H1 (cell line): ENCODE data around the gene ELANE. TPM values are rescaled to one million over a fixed set of nuclear protein-coding genes. Genes with fewer than 3 reads are reported as not detected.

ENCODE experiments used
- CTCF ChIA-PET: fragments of 300-600 bp; sonication (Branson Sonifier 250); formaldehyde crosslinking; loops from one replicate; lab custom pipeline; 2021; ENCODE audit not compliant: partially characterized antibody; lab: Charles Lee
- POLR2A ChIA-PET: fragments of 300-600 bp; sonication (Branson Sonifier 250); formaldehyde crosslinking; loops from one replicate; lab custom pipeline; 2021; ENCODE audit warnings: inconsistent platforms; ENCODE audit not compliant: partially characterized antibody; lab: Charles Lee
- DNase-seq, 2 experiments: peaks; one replicate each; pipeline versions ENCODE4 v3.0.0 to v3.0.0-alpha.2; 2010 to 2022; ENCODE audit warnings: low spot score in 2 of 2, low read depth in 1 of 2, mixed read lengths in 1 of 2
- FAIRE-seq: peaks from 2 replicates; lab custom pipeline; 2011; peaks lifted over from hg19 to GRCh38; lab: Jason Lieb, UNC
- H2AFZ ChIP-seq: 2 replicates; pipeline ENCODE4 v1.8.1; 2012; ENCODE audit warnings: low read length, inconsistent platforms
- H2AK5ac ChIP-seq: 2 replicates; pipeline ENCODE4 v1.6.1; 2013; ENCODE audit warnings: low read depth, low read length
- H2BK120ac ChIP-seq: replicated peaks from 2 replicates; pipeline ENCODE3; 2013; ENCODE audit warnings: low read depth, low read length, inconsistent platforms
- H2BK12ac ChIP-seq: 2 replicates; pipeline ENCODE4 v1.6.1; 2013; ENCODE audit warnings: low read depth, low read length
- H2BK15ac ChIP-seq: 2 replicates; pipeline ENCODE4 v1.6.1; 2013; ENCODE audit warnings: low read length
- H2BK20ac ChIP-seq: 2 replicates; pipeline ENCODE4 v1.6.1; 2013; ENCODE audit warnings: low read length
- H2BK5ac ChIP-seq: 2 replicates; pipeline ENCODE4 v1.6.1; 2013; ENCODE audit warnings: low read depth, low read length
- H3K14ac ChIP-seq: 2 replicates; pipeline ENCODE4 v1.6.1; 2013; ENCODE audit warnings: inconsistent platforms; ENCODE audit not compliant: insufficient read length
- H3K18ac ChIP-seq: 2 replicates; pipeline ENCODE4 v1.6.1; 2013; ENCODE audit warnings: low read length; ENCODE audit errors: extremely low read depth
- H3K23ac ChIP-seq: 2 replicates; pipeline ENCODE4 v1.6.1; 2013; ENCODE audit warnings: inconsistent platforms; ENCODE audit not compliant: insufficient read length
- H3K23me2 ChIP-seq: 2 replicates; pipeline ENCODE4 v1.6.1; 2013; ENCODE audit warnings: low read depth, low read length
- H3K27ac ChIP-seq: 2 replicates; pipeline ENCODE4 v1.6.1; 2011; ENCODE audit warnings: low read depth, low read length, inconsistent platforms
- H3K27me3 ChIP-seq, 4 experiments: replicated peaks in 1 of 4; 1 replicate in 1 of 4; 2 replicates in 3 of 4; pipeline versions ENCODE4 v1.6.1 to v1.8.1; 2011 to 2013; ENCODE audit warnings: low read length in 3 of 4, mild to moderate bottlenecking in 3 of 4, inconsistent platforms in 2 of 4, mixed read lengths in 2 of 4, moderate library complexity in 1 of 4; ENCODE audit not compliant: control insufficient read depth in 3 of 4, insufficient read depth in 3 of 4; ENCODE audit errors: extremely low read depth in 1 of 4
- H3K36me3 ChIP-seq, 4 experiments: 2 replicates each; pipeline versions ENCODE4 v1.6.1 to v1.8.1; 2011 to 2013; ENCODE audit warnings: mild to moderate bottlenecking in 4 of 4, low read length in 3 of 4, moderate library complexity in 2 of 4, control low read depth in 1 of 4, inconsistent platforms in 1 of 4; ENCODE audit not compliant: insufficient read depth in 4 of 4, control insufficient read depth in 2 of 4
- H3K4ac ChIP-seq: replicated peaks from 2 replicates; pipeline ENCODE3; 2013; ENCODE audit warnings: low read length, low read depth, mixed read lengths, inconsistent platforms; ENCODE audit not compliant: insufficient read length
- H3K4me1 ChIP-seq, 4 experiments: replicated peaks in 1 of 4; 1 replicate in 1 of 4; 2 replicates in 3 of 4; pipeline versions ENCODE4 v1.6.1 to v1.8.1; 2011 to 2013; ENCODE audit warnings: low read length in 3 of 4, inconsistent platforms in 2 of 4, mixed read lengths in 1 of 4; ENCODE audit not compliant: insufficient read depth in 4 of 4, control insufficient read depth in 3 of 4
- H3K4me2 ChIP-seq, 2 experiments: 2 replicates each; pipeline versions ENCODE4 v1.6.1 to v1.8.1; 2011 to 2013; ENCODE audit warnings: low read depth in 2 of 2, low read length in 2 of 2, control low read depth in 1 of 2, inconsistent platforms in 1 of 2, mild to moderate bottlenecking in 1 of 2; ENCODE audit not compliant: insufficient read depth in 1 of 2
- H3K4me3 ChIP-seq, 4 experiments: fragments of 200-600, 300-600 bp in 1 of 4; sonication (generic), shearing (Covaris generic), sonication (Bioruptor Twin) in 1 of 4; 2 replicates each; pipeline versions ENCODE4 v1.5.1 to v1.8.1; 2011 to 2016; ENCODE audit warnings: low read length in 4 of 4, low read depth in 3 of 4, control low read depth in 2 of 4, inconsistent platforms in 2 of 4, mild to moderate bottlenecking in 2 of 4, mixed read lengths in 1 of 4, moderate library complexity in 1 of 4; ENCODE audit not compliant: insufficient read depth in 2 of 4; ENCODE audit errors: extremely low read depth in 1 of 4
- H3K56ac ChIP-seq: replicated peaks from 2 replicates; pipeline ENCODE3; 2013; ENCODE audit warnings: low read depth, mild to moderate bottlenecking, mixed read lengths, low read length, inconsistent platforms; ENCODE audit not compliant: insufficient read length
- H3K79me1 ChIP-seq: 2 replicates; pipeline ENCODE4 v1.6.1; 2013; ENCODE audit warnings: low read depth, low read length, control low read depth
- H3K79me2 ChIP-seq, 2 experiments: 2 replicates each; pipeline versions ENCODE4 v1.6.1 to v1.8.1; 2012 to 2013; ENCODE audit warnings: low read length in 2 of 2, mild to moderate bottlenecking in 2 of 2, inconsistent platforms in 1 of 2; ENCODE audit not compliant: insufficient read depth in 2 of 2, control insufficient read depth in 1 of 2
- H3K9ac ChIP-seq, 4 experiments: replicated peaks in 1 of 4; 1 replicate in 1 of 4; 2 replicates in 3 of 4; pipeline versions ENCODE4 v1.6.1 to v1.8.1; 2011 to 2013; ENCODE audit warnings: low read depth in 3 of 4, low read length in 3 of 4, control low read depth in 2 of 4, mild to moderate bottlenecking in 2 of 4, moderate library complexity in 2 of 4, inconsistent platforms in 1 of 4; ENCODE audit errors: extremely low read depth in 1 of 4
- H3K9me3 ChIP-seq, 2 experiments: 2 replicates each; pipeline versions ENCODE4 v1.6.1 to v1.8.1; 2012 to 2013; ENCODE audit warnings: mild to moderate bottlenecking in 2 of 2, moderate library complexity in 2 of 2, control low read depth in 1 of 2, inconsistent platforms in 1 of 2, low read depth in 1 of 2, low read length in 1 of 2, mixed read lengths in 1 of 2; ENCODE audit not compliant: insufficient read depth in 2 of 2
- H4K20me1 ChIP-seq, 2 experiments: replicated peaks in 1 of 2; 2 replicates each; pipeline versions ENCODE3 to v1.8.1; 2011 to 2013; ENCODE audit warnings: inconsistent platforms in 2 of 2, low read length in 2 of 2, mild to moderate bottlenecking in 1 of 2; ENCODE audit not compliant: insufficient read depth in 2 of 2, control insufficient read depth in 1 of 2
- H4K5ac ChIP-seq: 2 replicates; pipeline ENCODE4 v1.6.1; 2013; ENCODE audit warnings: low read length, low read depth, mixed read lengths, inconsistent platforms; ENCODE audit not compliant: insufficient read length
- H4K8ac ChIP-seq: 2 replicates; pipeline ENCODE4 v1.8.0; 2013; ENCODE audit warnings: mild to moderate bottlenecking, moderate library complexity, low read length, inconsistent platforms; ENCODE audit not compliant: insufficient read depth; ENCODE audit errors: extremely low read depth
- H4K91ac ChIP-seq: replicated peaks from 2 replicates; pipeline ENCODE3; 2013; ENCODE audit warnings: low read length, mixed read lengths, inconsistent platforms; ENCODE audit not compliant: insufficient read length
- EZH2 ChIP-seq: fragments of 200-600 bp; sonication (generic); IDR thresholded peaks from 2 replicates; pipeline ENCODE4 v1.7.1; 2012; ENCODE audit warnings: low read depth, mild to moderate bottlenecking, moderate library complexity, low read length, inconsistent platforms; ENCODE audit not compliant: severe bottlenecking
- MAFK ChIP-seq: IDR thresholded peaks from 2 replicates; pipeline ENCODE4 v1.6.1; 2012; ENCODE audit warnings: low read depth, mild to moderate bottlenecking, improper control_type of control experiment, low read length
- WGBS, 2 experiments: shearing (Covaris generic) in 1 of 2; methylation state at CpG; one replicate each; pipeline versions ENCODE4 v1.1.6 to v1.1.7; 2013 to 2015; ENCODE audit warnings: low lambda C conversion rate in 2 of 2, mixed read lengths in 2 of 2, inconsistent platforms in 1 of 2, low coverage in 1 of 2, missing lambda C conversion rate in 1 of 2; ENCODE audit not compliant: insufficient replicate concordance in 2 of 2, insufficient coverage in 1 of 2, insufficient read length in 1 of 2; ENCODE audit errors: extremely low coverage in 1 of 2, missing lambda C conversion rate in 1 of 2; 5-methylcytosine and 5-hydroxymethylcytosine counted together
- polyA plus RNA-seq, 7 experiments: library from polyadenylated mRNA; depleted of rRNA in 3 of 7; stranded (reverse) in 5 of 7; unstranded in 2 of 7; fragments of >200 nt in 5 of 7; fragments of 200-250 nt in 2 of 7; gene quantifications; 1 replicate in 5 of 7; 2 replicates in 1 of 7; 4 replicates in 1 of 7; pipeline versions ENCODE4 v1.2.1 to v1.2.3, GENCODE V29; 2011 to 2013; ENCODE audit warnings: missing spikeins in 2 of 7, mixed read lengths in 2 of 7
- total RNA-seq: library from RNA; stranded (reverse); fragmentation: NEBNext Ultra II Directional; extraction: Animal tissue kit (Norgen Biotek cat#: 25700); gene quantifications from 2 replicates; pipeline ENCODE4 v1.2.1, GENCODE V29; 2021

The ELANE gene
- total and polyA plus RNA-seq, 2 of the 8 experiments (the other 6 are each of a cell fraction or from before 2014, with no cell fraction given): not detected

DNA sequence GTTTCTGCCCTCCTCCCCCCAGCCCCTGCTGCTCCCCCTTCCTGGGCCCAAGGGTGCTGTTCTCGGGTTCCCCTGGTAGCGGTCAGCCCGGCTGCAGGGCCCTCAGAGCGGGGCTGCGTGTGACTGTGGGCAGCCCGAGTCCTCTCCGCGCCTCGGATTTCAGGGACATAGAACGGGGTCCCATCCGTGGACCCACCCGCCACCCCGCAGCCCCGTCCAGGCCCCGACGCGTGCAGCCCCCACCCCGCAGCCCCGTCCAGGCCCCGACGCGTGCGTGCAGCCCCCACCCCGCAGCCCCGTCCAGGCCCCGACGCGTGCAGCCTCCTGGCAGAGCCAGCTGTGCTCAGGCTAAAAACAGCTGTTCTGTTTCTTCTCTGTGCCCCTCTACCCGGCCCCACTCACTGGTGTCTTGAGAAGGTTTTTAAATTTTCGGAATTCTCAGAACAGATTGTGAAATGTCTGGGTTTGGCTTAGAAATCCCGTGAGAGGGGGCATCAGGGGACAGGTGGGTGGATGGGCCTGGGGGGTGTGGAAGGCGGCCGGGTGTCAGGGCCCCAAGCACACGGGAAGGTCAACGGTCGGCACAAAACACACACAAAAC is 16.8 kb upstream of the ELANE start:
- no peaks in the 10 kb centered on the region for H3K23me2 ChIP-seq
- no peak overlapping the region for H3K4me3 ChIP-seq
- H3K36me3 ChIP-seq: no peaks in the 10 kb centered on the region
- H4K91ac ChIP-seq: no peak overlapping the region
- H3K79me2 ChIP-seq: no peaks in the 10 kb centered on the region
- H4K5ac ChIP-seq: no peak overlapping the region
- no peaks in the 10 kb centered on the region for H3K27me3 ChIP-seq
- H3K23ac ChIP-seq: no peak overlapping the region
- no peak overlapping the region for H2BK12ac ChIP-seq
- no peak overlapping the region for H2AK5ac ChIP-seq
- no peak overlapping the region for H2BK15ac ChIP-seq
- no peak overlapping the region for H3K18ac ChIP-seq
- H3K4me2 ChIP-seq: no peak overlapping the region
- ChIA-PET POLR2A (no interaction called here), CTCF (no interaction called here)
- WGBS, 2 experiments: 94% methylated on average over 23 of the region's 36 CpGs; no CpG with 5 or more reads in 1 of the 2 experiments
- no peak overlapping the region for H3K27ac ChIP-seq
- no peak overlapping the region for H3K4ac ChIP-seq
- no peaks in the 10 kb centered on the region for H3K4me1 ChIP-seq
- no peak for DNase-seq
- no peak overlapping the region for H3K56ac ChIP-seq
- H3K9me3 ChIP-seq: no peaks in the 10 kb centered on the region
- no peaks in the 10 kb centered on the region for H3K79me1 ChIP-seq
- H2BK120ac ChIP-seq: no peak overlapping the region
- H2AFZ ChIP-seq: no peak overlapping the region
- no peak overlapping the region for H2BK20ac ChIP-seq
- H4K20me1 ChIP-seq: no peaks in the 10 kb centered on the region
- no peak overlapping the region for H4K8ac ChIP-seq
- no peak for TF ChIP-seq EZH2
- no peak for TF ChIP-seq MAFK
- H3K14ac ChIP-seq: no peak overlapping the region
- no peak overlapping the region for H3K9ac ChIP-seq
- FAIRE-seq: no peak
- no peak overlapping the region for H2BK5ac ChIP-seq
